ENCODE measurements around the gene IQSEC1. TPM values are rescaled to one million over a fixed set of nuclear protein-coding genes. Genes with fewer than 3 reads are reported as not detected.

Gene IQSEC1
- total and polyA plus RNA-seq, 10 of the 15 experiments (the other 5 are each of a cell fraction or from before 2014, with no cell fraction given) = 0.92 to 55.2 (median 8.5) TPM

DNA sequence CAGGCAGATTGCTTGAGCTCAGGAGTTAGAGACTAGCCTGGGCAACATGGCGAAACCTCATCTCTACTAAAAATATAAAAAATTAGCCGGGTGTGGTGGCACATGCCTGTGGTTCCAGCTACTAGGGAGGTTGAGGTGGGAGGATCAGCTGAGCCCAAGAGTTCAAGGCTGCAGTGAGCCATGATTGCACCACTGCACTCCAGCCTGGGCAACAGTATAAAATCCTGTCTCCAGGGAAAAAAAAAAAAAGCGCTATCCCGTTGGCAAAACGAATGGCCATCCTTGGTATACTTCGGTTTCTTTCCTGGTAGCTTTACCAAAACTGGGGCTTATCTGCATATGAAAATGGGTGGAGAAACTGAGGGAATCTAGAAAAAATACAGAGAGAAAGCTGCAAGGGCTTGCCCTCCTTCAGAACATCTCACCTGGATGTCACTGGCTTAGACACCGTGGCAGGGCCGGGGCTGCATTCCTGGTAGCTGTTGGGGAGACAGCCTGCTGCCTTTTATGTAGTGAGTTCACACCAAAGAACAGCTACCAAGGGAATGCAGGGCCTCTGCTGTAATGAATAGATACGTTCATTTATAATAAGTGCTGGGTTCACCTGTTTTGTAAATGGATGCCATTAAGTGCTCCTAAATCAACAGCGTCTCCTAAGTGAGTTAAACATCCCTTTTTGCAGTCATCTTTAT, 96.0 kb downstream of the IQSEC1 start (continued):
- no peak for TF ChIP-seq SIX5 (IDR thresholded peaks at IDR 0.05; ENCODE audit: low read depth, low read length, severe bottlenecking)
- TF ChIP-seq, protein P1, sequence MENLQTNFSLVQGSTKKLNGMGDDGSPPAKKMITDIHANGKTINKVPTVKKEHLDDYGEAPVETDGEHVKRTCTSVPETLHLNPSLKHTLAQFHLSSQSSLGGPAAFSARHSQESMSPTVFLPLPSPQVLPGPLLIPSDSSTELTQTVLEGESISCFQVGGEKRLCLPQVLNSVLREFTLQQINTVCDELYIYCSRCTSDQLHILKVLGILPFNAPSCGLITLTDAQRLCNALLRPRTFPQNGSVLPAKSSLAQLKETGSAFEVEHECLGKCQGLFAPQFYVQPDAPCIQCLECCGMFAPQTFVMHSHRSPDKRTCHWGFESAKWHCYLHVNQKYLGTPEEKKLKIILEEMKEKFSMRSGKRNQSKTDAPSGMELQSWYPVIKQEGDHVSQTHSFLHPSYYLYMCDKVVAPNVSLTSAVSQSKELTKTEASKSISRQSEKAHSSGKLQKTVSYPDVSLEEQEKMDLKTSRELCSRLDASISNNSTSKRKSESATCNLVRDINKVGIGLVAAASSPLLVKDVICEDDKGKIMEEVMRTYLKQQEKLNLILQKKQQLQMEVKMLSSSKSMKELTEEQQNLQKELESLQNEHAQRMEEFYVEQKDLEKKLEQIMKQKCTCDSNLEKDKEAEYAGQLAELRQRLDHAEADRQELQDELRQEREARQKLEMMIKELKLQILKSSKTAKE (IDR thresholded peaks at IDR 0.05; ENCODE audit: low read depth, poor library complexity, severe bottlenecking) = no peak
- no peak for TF ChIP-seq STAT1 (conservative IDR thresholded peaks at IDR 0.05)
- TF ChIP-seq NBN (IDR thresholded peaks at IDR 0.05) = no peak
- TF ChIP-seq CEBPB (IDR thresholded peaks at IDR 0.05; ENCODE audit: borderline replicate concordance in 1 of 2, low read depth in 2 of 2, low read length in 2 of 2) = no peak

- POLR2A ChIA-PET = interaction anchor here (1.1 kb wide), 1 partner anchor 278 kb away, joined by 4 read pairs; no protein-coding TSS in a partner anchor
- SMC1A ChIA-PET (ENCODE audit: uncharacterized antibody, unreplicated experiment) = interaction anchor here (0.7 to 1.8 kb wide), 4 partner anchors 8 to 24 kb away, joined by 3 to 7 read pairs (median 5); no protein-coding TSS in a partner anchor
- intact Hi-C loops (cut with micrococcal nuclease; ENCODE audit: unreplicated experiment) = no loop called here
- Histone ChIP-seq H3K4me2 (ENCODE audit: control insufficient read depth, insufficient read depth) (no peak overlapping the region), H3K9ac (ENCODE audit: control insufficient read depth, insufficient read depth, low read length) (no peak overlapping the region), H3K4me3 (no peak overlapping the region), H2AFZ (ENCODE audit: control insufficient read depth, low read depth, low read length) (no peak overlapping the region), H3K79me2 (ENCODE audit: control insufficient read depth, insufficient read depth, low read length) (peaks cover 6% of the 10 kb centered on the region), H3K9me3 (replicated peaks; ENCODE audit: control insufficient read depth, insufficient read depth, low read length) (no peaks in the 10 kb centered on the region), H3K4me1 (ENCODE audit: control insufficient read depth, insufficient read depth, low read length) (peaks cover 10% of the 10 kb centered on the region), H4K20me1 (ENCODE audit: control insufficient read depth, insufficient read depth) (peaks cover 7% of the 10 kb centered on the region; the same call in 1 of the 2 replicates), H3K36me3 (ENCODE audit: control insufficient read depth in 2 of 2, insufficient read depth in 2 of 2, low read length in 1 of 2) (peaks cover 3 to 6% of the 10 kb centered on the region in 2 experiments; a peak in 2 of 4 replicates), H3K27me3 (replicated peaks in 1 of 2; ENCODE audit: control insufficient read depth in 2 of 2, insufficient read depth in 2 of 2, low read length in 1 of 2) (no peaks in the 10 kb centered on the region), H3K27ac (ENCODE audit: control insufficient read depth, insufficient read depth) (no peak overlapping the region)
- no peak for TF ChIP-seq EED (IDR thresholded peaks at IDR 0.05; ENCODE audit: low read depth)
- no peak for TF ChIP-seq SMAD1 (IDR thresholded peaks at IDR 0.05; ENCODE audit: low read depth, partially characterized antibody)
- TF ChIP-seq ZNF384 (IDR thresholded peaks at IDR 0.05; ENCODE audit: borderline replicate concordance, low read depth, low read length) = no peak
- in situ Hi-C loops (cut with MboI) = no loop called here
- WGBS (ENCODE audit: insufficient coverage, insufficient replicate concordance, low lambda C conversion rate, missing lambda C conversion rate) = 96% methylated on average over 12 of the region's 12 CpGs
- DNase-seq (ENCODE audit: low read depth, low spot score) = no peak
- CTCF ChIA-PET = interaction anchor here (0.6 to 4.1 kb wide), 3 partner anchors 8 to 226 kb away, joined by 3 to 22 read pairs (median 7); no protein-coding TSS in a partner anchor
- BruUV-seq (replicated peaks) = no TSS peak
- RAD21 ChIA-PET (ENCODE audit: unreplicated experiment) = no interaction called here
- FAIRE-seq = no peak
- no peak for ATAC-seq
These were observed 97.3 kb downstream of the IQSEC1 start for GRCh38 chr3:12975748-12976522.

Data from GM12878 (cell line).